Suprapubic skin (tissue), 4 donors: Measurements from ENCODE around the gene PYHIN1. TPM values are rescaled to one million over a fixed set of nuclear protein-coding genes. Genes with fewer than 3 reads are reported as not detected.
A peak's percentile ranks its signal among the peaks of the same experiment; 100 is the strongest.

ENCODE experiments used
- DNase-seq, 2 donors: peaks; one replicate each; pipeline ENCODE4 v3.0.0-alpha.2; 2019; ENCODE audit warnings: low spot score in 2 of 2
- H3K27ac ChIP-seq: fragments of 200-600 bp; sonication (generic); one replicate; pipeline ENCODE4 v1.5.1; 2019
- H3K27me3 ChIP-seq: fragments of 200-600 bp; sonication (generic); one replicate; pipeline ENCODE4 v1.5.1; 2019
- H3K36me3 ChIP-seq: fragments of 200-600 bp; sonication (generic); one replicate; pipeline ENCODE4 v1.5.1; 2019
- H3K4me1 ChIP-seq: fragments of 200-600 bp; sonication (generic); one replicate; pipeline ENCODE4 v1.5.1; 2019
- H3K4me3 ChIP-seq: fragments of 200-600 bp; sonication (generic); one replicate; pipeline ENCODE4 v1.5.1; 2019; ENCODE audit warnings: mild to moderate bottlenecking
- H3K9me3 ChIP-seq: fragments of 200-600 bp; sonication (generic); one replicate; pipeline ENCODE4 v1.5.1; 2019
- EP300 ChIP-seq: sonication (generic); formaldehyde crosslinking; IDR thresholded peaks from one replicate; pipeline ENCODE4 v1.6.1; 2017; ENCODE audit warnings: antibody characterized with exemption
- POLR2A ChIP-seq, 2 donors: fragments of 450-650 bp; IDR thresholded peaks; one replicate each; pipeline ENCODE4 v1.6.1; 2017; ENCODE audit warnings: antibody characterized with exemption in 2 of 2, mild to moderate bottlenecking in 2 of 2, moderate library complexity in 2 of 2
- POLR2AphosphoS5 ChIP-seq, 3 donors: sonication (generic); formaldehyde crosslinking; IDR thresholded peaks; one replicate each; pipeline ENCODE4 v1.6.1; 2017; ENCODE audit warnings: antibody characterized with exemption in 3 of 3
- WGBS: methylation state at CpG from one replicate; pipeline ENCODE4 v1.1.5; 2018; 5-methylcytosine and 5-hydroxymethylcytosine counted together
- total RNA-seq, 4 donors: library from RNA; depleted of rRNA; stranded (reverse); fragments of >200 nt; gene quantifications; one replicate each; pipeline ENCODE4 v1.1.0, GENCODE V29; 2016
- TF ChIP-seq, protein P1 (sequence below), 2 donors: fragments of 200-600 bp in 1 of 2; fragments of 450-650 bp in 1 of 2; sonication (generic) in 1 of 2; IDR thresholded peaks; one replicate each; pipeline ENCODE4 v1.5.1; 2016 to 2019; ENCODE audit warnings: antibody characterized with exemption in 2 of 2, mild to moderate bottlenecking in 1 of 2, moderate library complexity in 1 of 2

The PYHIN1 gene
- total RNA-seq, 4 donors from 2014 or later: 0.48 TPM; not detected in 3

DNA sequence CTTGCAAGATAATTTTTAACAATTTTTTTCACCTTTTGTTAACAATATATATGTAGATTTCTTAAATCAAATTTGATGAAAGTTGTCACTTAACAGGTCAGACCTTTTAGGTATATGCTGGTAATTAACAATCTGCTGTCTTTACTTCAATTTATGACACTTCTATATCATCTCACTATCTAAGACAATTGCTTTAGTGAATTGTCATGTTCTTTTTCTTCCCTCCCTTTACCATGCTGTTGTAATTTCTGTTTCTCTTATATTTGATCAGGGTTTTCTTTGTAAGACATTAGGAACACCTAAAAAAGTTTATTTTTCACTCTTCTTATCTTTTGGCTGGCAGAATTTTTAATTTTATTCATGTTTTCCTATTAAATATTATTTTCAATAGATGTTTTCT is 80.4 kb downstream of the PYHIN1 start:
- H3K4me1 ChIP-seq: peaks cover 65% of the 10 kb centered on the region
- peak overlapping the region; percentile 67 for H3K4me3 ChIP-seq
- H3K27me3 ChIP-seq: no peaks in the 10 kb centered on the region
- no peak for DNase-seq
- no peaks in the 10 kb centered on the region for H3K9me3 ChIP-seq
- peak overlapping the region; percentile 96 for H3K27ac ChIP-seq
- H3K36me3 ChIP-seq: peaks cover 11% of the 10 kb centered on the region
- TF ChIP-seq EP300 (no peak), POLR2AphosphoS5 (IDR thresholded peaks at IDR 0.05) (no peak), POLR2A (IDR thresholded peaks at IDR 0.05) (no peak)
- TF ChIP-seq, protein P1, sequence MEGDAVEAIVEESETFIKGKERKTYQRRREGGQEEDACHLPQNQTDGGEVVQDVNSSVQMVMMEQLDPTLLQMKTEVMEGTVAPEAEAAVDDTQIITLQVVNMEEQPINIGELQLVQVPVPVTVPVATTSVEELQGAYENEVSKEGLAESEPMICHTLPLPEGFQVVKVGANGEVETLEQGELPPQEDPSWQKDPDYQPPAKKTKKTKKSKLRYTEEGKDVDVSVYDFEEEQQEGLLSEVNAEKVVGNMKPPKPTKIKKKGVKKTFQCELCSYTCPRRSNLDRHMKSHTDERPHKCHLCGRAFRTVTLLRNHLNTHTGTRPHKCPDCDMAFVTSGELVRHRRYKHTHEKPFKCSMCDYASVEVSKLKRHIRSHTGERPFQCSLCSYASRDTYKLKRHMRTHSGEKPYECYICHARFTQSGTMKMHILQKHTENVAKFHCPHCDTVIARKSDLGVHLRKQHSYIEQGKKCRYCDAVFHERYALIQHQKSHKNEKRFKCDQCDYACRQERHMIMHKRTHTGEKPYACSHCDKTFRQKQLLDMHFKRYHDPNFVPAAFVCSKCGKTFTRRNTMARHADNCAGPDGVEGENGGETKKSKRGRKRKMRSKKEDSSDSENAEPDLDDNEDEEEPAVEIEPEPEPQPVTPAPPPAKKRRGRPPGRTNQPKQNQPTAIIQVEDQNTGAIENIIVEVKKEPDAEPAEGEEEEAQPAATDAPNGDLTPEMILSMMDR (IDR thresholded peaks at IDR 0.05): no peak

DNA sequence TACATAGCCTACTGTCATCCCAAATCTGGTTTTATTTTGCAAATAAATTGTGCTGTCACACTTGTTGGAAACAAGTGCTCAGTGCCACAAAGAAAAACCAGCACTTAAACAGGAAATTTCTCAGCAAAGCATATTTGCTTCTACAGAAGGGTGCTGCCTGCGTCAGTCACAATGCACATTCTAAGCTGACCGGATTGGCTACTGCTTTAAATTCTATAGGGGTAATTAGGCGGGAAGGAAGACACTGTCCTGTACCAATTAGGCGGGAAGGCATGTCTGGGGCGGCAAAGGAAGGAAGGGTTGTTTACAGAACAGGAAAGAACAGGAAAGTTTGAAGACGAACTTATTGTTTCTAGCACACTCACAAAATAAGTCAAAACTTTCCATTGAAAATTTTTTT is 81.1 kb downstream of the PYHIN1 start:
- Histone ChIP-seq H3K4me3 (peak overlapping the region; percentile 67), H3K4me1 (peaks cover 66% of the 10 kb centered on the region), H3K36me3 (peaks cover 16% of the 10 kb centered on the region), H3K9me3 (no peaks in the 10 kb centered on the region), H3K27me3 (no peaks in the 10 kb centered on the region), H3K27ac (peak overlapping the region; percentile 96)
- TF ChIP-seq POLR2AphosphoS5 (IDR thresholded peaks at IDR 0.05) (no peak), EP300 (no peak), POLR2A (IDR thresholded peaks at IDR 0.05) (no peak)
- TF ChIP-seq, protein P1 (IDR thresholded peaks at IDR 0.05): no peak
- no peak for DNase-seq
- WGBS: 8% methylated on average over 6 of the region's 6 CpGs

DNA sequence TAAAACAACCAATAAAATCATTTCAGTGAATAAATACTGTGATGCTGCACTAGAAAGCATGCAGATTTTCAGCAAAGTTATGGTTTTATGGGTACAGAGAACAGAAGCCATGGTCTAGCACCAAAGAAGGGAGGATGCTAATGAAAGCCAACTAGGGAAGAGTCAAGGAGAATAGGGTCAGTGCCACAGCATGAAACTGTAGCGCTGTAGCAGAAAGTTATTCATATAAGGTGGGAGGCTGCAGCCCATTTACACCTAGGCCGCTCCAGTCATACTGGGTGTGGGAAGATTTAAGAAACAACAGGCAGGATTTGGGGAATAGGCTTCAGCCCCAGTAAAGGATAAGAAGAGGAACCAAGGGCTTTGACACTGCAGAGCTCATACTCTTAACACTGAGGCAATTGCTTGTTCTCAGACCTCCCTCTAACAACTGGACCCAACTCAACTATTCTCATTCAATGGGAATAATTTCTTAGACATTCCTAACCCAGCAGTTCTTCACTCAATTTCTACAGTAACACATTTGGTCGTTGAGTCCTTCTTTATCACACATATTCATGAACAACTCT is 82.7 kb downstream of the PYHIN1 start:
- DNase-seq: no peak
- H3K4me3 ChIP-seq: peak overlapping the region; percentile 11
- WGBS: 91% methylated on average over 3 of the region's 3 CpGs
- peak overlapping the region; percentile 45 for H3K27ac ChIP-seq
- H3K9me3 ChIP-seq: no peaks in the 10 kb centered on the region
- no peaks in the 10 kb centered on the region for H3K27me3 ChIP-seq
- H3K4me1 ChIP-seq: peaks cover 63% of the 10 kb centered on the region
- no peak for TF ChIP-seq POLR2A (IDR thresholded peaks at IDR 0.05)
- no peak for TF ChIP-seq POLR2AphosphoS5 (IDR thresholded peaks at IDR 0.05)
- TF ChIP-seq, protein P1 (IDR thresholded peaks at IDR 0.05): no peak
- TF ChIP-seq EP300: no peak
- H3K36me3 ChIP-seq: peaks cover 32% of the 10 kb centered on the region

DNA sequence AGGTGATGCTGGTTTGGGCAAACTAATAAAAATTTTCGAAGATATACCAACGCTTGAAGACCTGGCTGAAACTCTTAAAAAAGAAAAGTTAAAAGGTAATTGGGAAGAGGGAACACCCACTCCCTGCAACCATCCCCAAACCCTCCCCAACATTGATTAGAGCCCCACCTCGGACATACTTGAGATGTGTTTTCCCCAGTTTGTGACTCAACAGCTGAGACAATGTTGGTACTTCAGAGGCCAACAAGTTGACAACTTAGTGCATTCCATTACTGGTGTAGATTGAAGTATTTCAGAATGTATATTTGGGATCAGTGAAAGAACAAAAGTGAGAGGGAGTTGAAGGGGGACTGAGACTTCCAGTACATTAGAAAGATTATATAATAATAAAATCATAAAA is 83.5 kb downstream of the PYHIN1 start:
- H3K9me3 ChIP-seq: no peaks in the 10 kb centered on the region
- no peak for TF ChIP-seq EP300
- TF ChIP-seq, protein P1 (IDR thresholded peaks at IDR 0.05): no peak
- no peak for TF ChIP-seq POLR2AphosphoS5 (IDR thresholded peaks at IDR 0.05)
- TF ChIP-seq POLR2A (IDR thresholded peaks at IDR 0.05): no peak
- H3K27me3 ChIP-seq: no peaks in the 10 kb centered on the region
- H3K4me3 ChIP-seq: no peak overlapping the region
- DNase-seq: no peak
- 79% methylated on average over 3 of the region's 3 CpGs for WGBS
- H3K36me3 ChIP-seq: peaks cover 40% of the 10 kb centered on the region
- peak overlapping the region; percentile 47 for H3K27ac ChIP-seq
- peaks cover 58% of the 10 kb centered on the region for H3K4me1 ChIP-seq

DNA sequence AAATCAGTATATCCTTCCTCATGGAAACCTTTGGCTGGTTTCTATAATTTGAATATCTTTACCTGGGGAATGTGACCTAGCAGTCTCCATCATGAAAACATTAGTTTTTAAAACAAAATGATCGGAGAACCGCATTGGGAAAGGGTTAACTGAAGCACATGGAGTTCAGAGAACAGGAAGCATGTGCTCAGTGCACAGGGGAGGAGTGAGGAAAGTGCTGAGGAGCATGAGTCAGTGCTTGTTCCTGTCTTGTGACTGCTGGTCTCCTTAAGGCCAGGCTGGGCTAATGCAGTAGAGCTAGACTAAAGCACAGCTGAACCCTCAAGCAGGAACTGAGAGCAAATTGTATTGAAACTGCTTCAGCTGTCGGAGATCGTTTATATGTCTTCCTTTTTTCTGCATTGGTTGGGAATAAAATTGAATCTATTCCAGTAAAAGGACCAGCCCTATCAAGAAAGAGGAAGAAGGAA is 84.1 kb downstream of the PYHIN1 start:
- Histone ChIP-seq H3K4me1 (peaks cover 60% of the 10 kb centered on the region), H3K4me3 (peak overlapping the region; percentile 19)
- WGBS: 33% methylated on average over 4 of the region's 4 CpGs

More for the DNA sequence above, 84.1 kb downstream of the PYHIN1 start:
- peak overlapping the region; percentile 74 for H3K27ac ChIP-seq
- peaks cover 45% of the 10 kb centered on the region for H3K36me3 ChIP-seq
- H3K27me3 ChIP-seq: no peaks in the 10 kb centered on the region
- no peaks in the 10 kb centered on the region for H3K9me3 ChIP-seq
- peak in 1 of 2 donors; percentile 79 for DNase-seq
- TF ChIP-seq POLR2AphosphoS5 (IDR thresholded peaks at IDR 0.05): peak; percentile 59 to 63 (median 61)
- TF ChIP-seq, protein P1 (IDR thresholded peaks at IDR 0.05): no peak
